Left lobe of liver (tissue), 2 donors: ENCODE measurements around the gene DEPP1. TPM values are rescaled to one million over a fixed set of nuclear protein-coding genes. Genes with fewer than 3 reads are reported as not detected.
"Not testable (repeated sequence)": the region's sequence is repeated elsewhere in the genome, so short reads cannot be mapped to it uniquely, and the experiment has no call there.

Source experiments
- ATAC-seq: fragments of 200-7000 bp; cut with Tn5 transposase; one replicate; pipeline ENCODE4 v1.9.1; 2020; ENCODE audit warnings: mild to moderate bottlenecking, moderate library complexity
- DNase-seq: peaks from one replicate; pipeline ENCODE4 v3.0.0-alpha.2; 2020; ENCODE audit warnings: low spot score
- total RNA-seq: library from RNA; stranded (reverse); gene quantifications from one replicate; pipeline ENCODE4 v1.2.1, GENCODE V29; 2021
- donor health status: DM: no; HTN: no; CAD: no; lungs with moderate emphysema.
- donor health status: DM: no; HTN: yes; CAD: no.

DEPP1 gene
- 6.8 TPM for total RNA-seq

- peak; percentile 64 for ATAC-seq
- peak; percentile 95 for DNase-seq
Observed at GRCh38 chr10:44978570-44979280, at the start of gene DEPP1. TSS of gene DEPP1 (minus strand) at chr10:44978809. CDS start at chr10:44978030, 779 bp downstream.

DNA sequence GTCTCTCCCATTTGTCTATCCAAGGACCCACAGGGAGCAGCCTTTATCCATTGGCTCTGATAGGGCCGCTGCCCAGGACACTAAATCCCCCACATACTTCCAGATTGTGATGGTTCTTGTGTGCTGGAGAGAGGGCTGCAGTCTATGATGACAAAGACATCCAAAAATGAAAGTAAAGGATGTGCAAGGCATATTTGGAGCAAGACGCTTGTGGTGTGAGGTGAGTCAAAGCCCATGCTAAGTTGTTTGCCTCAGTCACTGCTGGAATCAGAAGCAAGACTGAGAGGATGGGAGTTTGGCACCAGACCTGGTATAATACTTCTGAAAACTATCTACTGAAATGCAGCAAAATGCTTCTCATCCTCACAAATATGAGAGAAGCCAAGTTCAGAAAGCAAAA is 44.8 kb upstream of the DEPP1 start:
- ATAC-seq (no peak), DNase-seq (no peak)

GRCh38 chr10:45015590-45015989 is 37.0 kb upstream of the DEPP1 start:
- no peak for ATAC-seq
- DNase-seq: no peak

- ATAC-seq, DNase-seq: not testable (repeated sequence)
Observed at GRCh38 chr10:45014557-45014956, 35.9 kb upstream of the DEPP1 start.

DNA sequence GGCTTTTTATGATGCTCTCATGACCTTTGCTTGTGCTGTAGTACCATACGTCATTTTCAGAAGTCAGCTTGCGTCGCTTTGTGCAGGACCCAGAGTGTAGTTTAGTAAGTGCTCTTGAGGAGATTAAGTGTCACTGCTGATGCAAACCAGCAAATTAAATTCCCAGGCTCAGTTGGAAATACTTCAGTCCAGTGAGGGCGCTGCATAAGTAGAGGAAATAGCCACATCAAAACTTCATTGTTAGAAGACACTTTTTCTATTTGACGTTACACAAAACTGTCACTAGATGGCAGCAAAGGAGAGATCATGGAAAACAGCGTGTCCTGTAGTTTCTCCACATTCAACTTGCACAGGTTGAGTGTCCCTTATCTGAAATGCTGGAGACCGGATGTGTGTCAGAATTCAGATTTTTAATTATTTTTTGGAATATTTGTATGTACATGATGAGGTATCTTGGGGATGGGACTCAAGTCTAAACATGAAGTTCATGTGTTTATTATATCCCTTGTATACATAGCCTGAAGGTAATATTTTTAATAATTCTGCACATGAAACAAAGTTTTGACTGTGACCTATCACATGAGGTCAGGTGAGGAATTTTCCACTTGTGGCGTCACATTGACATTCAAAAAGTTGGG is 30.0 kb upstream of the DEPP1 start:
- no peak for DNase-seq
- peak; percentile 100 for ATAC-seq

GRCh38 chr10:45006276-45007030 is 27.8 kb upstream of the DEPP1 start:
- DNase-seq (no peak), ATAC-seq (no peak)

DNA sequence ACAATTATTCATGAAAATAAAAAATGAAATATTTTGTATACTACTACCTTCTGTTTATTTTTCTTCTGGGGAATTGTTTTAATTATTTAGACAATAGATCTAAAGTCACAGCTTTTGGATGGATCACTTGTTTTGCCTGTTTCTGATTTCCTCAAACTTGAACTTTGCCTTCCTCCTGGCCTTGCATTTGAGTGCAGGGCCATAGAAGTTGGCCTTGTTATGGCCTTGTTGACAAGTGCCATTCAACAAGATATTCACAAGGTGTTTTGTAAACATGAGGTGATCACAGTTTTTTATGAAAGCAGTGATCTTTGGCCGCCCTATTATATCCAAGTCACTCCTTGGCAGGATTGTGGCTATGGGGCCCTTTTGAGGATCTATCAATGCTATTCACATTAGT is 26.7 kb upstream of the DEPP1 start:
- ATAC-seq: no peak

GRCh38 chr10:45004661-45005060 is 26.1 kb upstream of the DEPP1 start:
- DNase-seq (no peak), ATAC-seq (no peak)

More for the DNA sequence above, 26.7 kb upstream of the DEPP1 start:
- no peak for DNase-seq

DNA sequence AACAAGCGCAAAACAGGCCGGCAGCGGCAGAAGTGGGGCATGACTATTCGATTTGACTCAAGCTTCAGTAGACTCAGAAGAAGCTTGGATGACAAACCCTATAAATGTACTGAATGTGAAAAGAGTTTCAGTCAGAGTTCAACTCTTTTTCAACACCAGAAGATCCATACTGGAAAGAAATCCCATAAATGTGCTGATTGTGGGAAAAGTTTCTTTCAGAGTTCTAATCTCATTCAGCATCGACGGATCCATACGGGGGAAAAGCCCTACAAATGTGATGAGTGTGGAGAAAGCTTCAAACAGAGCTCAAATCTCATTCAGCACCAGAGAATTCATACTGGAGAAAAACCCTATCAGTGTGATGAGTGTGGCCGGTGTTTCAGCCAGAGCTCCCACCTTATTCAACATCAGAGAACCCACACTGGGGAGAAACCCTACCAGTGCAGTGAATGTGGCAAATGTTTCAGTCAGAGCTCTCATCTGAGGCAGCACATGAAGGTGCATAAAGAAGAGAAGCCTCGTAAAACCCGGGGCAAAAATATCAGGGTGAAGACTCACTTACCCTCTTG is 24.9 kb upstream of the DEPP1 start:
- no peak for ATAC-seq
- DNase-seq: no peak

DNA sequence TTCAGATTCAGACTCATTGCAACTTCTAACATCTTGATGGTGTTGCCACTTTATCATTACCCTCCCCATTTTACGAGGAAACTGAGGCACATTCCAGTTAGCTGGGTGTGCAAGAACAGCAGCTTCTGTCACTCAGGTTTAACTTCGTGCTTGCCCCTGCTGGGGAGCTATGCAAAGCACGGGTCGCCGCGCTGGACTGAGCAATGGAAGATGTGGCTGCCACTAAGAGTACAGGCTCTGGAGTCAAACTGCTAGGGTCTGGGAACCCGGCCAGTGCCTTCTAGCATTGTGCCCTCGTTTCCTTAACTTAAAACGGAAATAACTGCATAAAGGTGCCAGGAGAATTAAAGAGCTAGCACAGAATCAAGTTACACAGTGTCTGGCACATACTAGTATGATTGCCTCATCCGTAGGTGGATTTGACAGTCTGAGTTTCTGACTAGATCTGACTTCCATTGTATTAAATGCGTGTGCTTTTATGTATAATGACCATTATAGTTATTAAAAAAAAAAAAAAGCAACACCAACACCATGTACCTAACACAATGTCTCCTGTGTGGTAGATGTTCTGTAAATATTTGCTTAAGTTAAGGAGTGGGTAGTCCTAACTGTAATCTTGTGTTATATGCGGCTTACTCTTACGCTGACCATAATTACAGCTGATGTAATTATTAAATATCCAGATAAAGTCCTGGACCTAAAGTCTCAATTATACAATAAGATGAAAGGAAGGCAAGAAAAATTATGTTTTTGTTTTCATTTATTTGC is 23.0 kb upstream of the DEPP1 start:
- peak; percentile 85 for DNase-seq
- peak; percentile 63 for ATAC-seq

DNA sequence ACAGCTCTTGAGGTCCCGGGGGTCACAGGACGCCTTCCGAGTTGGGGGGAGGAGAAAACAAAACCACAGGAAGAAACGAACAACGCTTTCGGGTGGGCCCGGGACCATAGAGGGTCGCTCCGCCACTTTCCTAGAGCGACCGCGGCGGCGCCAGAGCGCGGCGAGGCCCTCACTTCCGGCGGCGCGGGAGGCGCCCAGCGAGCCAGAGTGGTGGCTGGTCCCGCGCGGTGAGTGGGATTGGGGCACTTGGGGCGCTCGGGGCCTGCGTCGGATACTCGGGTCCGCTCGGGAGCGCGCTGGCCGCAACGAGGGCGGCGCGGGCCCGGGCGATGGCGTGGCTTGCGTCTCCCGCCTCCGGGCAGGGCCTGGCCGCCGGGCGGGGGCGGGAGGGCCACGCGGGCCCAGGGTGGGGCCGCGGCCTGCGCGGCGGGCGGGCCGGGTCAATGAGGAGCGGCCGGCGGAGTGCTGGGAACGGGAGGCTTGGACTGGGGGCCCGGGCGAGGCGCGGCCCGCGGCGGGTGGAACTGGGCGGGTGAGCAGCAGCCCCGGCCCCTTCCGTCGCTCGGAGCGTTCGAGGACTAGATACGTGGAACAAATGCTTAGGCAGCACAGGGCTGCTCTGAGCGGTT is 22.3 kb upstream of the DEPP1 start, which contains the start of gene ZNF22:
ZNF22 (plus strand) TSS at position 172 of the 629 bp plus-strand sequence. CDS start 2,446 bp downstream, outside the sequence.
- DNase-seq (peak; percentile 77), ATAC-seq (peak; percentile 78)

- peak; percentile 75 for DNase-seq
- peak; percentile 40 for ATAC-seq
Observed at GRCh38 chr10:45000138-45000751, 21.6 kb upstream of the DEPP1 start.

DNA sequence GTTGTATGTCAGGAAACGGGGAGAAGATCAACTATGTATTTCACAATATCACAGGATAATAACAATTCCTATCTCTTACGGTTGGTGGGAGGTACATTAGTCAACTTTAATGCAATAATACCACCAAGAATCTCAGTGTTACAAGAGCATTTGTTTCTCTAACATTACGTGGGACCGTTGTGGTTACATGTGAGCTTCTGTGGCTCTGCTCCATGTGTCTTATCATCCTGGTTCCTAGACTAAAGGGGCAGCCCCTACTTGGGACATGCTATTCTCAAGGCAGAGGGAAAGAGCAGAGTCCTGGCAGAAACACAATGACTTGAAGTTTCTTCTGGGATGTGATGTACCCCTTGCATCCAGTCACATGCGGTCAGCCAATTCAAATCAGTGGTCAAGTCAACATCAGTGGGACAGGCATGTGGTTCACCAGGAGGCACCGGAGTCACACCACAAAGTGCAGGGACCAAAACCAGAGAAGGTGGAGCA is 19.6 kb upstream of the DEPP1 start:
- no peak for ATAC-seq
- no peak for DNase-seq

GRCh38 chr10:44997105-44997748 is 18.6 kb upstream of the DEPP1 start:
- DNase-seq: no peak
- ATAC-seq: no peak

- DNase-seq (peak; percentile 82), ATAC-seq (peak; percentile 59)
Observed at GRCh38 chr10:44995914-44996669, 17.5 kb upstream of the DEPP1 start.

- DNase-seq: no peak
- ATAC-seq: no peak
Observed at GRCh38 chr10:44995581-44995913, 16.9 kb upstream of the DEPP1 start.

DNA sequence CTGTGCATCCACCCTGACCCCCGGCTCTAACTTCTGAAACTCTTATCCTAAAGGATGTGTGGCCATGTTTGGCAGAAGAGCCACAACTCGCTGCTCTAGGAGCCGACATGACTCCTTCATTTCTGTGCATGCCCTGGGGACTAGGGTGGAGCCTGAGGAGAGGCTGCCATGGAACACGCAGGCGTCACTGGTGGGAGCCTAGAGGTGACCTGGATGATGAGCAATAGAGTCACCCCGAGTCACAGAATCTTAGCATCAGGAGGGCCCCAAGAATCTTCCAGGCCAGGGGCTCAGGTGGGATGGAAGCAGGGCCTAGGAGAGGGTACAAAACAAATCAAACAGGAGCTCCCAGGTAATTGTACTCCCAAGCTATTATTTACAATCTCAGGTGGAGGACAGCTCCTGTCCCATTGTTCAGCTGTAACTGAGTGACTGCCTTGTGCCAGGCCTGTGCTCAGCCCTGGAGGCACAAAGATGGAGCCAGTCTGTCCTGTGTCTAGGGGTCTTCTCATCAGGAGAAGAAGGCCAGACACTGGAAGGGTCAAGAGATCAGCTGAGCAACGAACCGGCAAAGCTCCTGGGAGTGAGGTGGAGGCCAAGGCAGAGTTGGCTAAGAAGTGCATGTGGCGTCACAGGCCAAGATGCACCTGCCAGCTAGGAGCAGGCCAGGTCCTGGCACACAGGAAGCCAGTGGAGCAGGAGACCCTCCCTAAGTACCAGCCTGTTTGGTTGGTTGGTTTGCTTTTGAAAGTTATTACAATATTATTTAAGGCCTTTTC is 16.3 kb upstream of the DEPP1 start:
- ATAC-seq (peak; percentile 20), DNase-seq (peak; percentile 60)
